HG03575 (cell line): ENCODE data around the gene JAK1.
"Not testable (repeated sequence)": the region's sequence is repeated elsewhere in the genome, so short reads cannot be mapped to it uniquely, and the experiment has no call there.

Experiments used
- ATAC-seq: cut with Tn5 transposase; IDR thresholded peaks from one replicate; pipeline ENCODE4 v1.9.1; 2021; ENCODE audit not compliant: unreplicated experiment, insufficient number of reproducible peaks, low FRiP score; ENCODE audit errors: extremely low read depth

Gene JAK1

DNA sequence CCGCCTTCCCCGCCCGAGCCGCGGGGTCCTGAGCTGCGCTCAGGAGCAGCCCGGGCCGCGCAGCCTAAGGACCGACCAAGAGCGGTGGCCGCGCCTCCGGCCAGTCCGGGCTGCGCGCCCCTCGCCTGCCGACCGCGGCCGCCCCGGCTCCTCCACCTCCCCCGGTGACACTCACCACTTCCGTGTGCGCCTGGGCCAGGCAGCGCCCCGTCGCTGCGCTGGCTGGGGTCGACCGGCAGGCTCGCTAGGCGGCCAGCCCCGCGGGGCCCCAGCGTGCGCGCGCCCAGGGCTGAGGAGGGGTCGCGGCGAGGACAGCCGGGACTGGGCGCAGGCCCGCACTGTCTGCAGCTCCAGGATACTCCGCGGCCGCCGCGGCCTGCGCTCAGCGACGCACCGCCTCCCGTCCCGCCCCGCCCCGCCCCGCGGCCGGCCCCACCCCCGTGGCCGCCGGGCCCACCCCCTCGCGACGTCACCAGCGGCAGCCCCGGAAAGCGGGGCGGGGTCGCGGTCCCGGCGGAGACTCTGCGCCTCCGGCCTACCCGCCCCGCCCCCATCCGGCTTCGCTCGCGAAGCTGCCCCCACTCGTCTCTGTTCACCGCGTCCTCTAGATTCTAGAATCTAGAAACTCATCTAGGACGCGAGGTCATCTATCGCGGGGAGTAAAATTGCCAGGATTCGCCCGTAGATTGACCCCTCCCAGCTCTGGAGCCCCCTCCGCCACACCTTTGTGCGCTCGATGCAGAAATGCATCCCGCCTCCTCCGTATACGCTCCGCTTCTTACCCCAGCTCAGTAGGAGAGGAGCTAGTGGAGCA is at the start of gene JAK1:
Gene JAK1, minus strand, starts transcription at position 392 of the 814 bp plus-strand sequence. CDS start 80,285 bp downstream, outside the sequence.
- no peak for ATAC-seq

- ATAC-seq = no peak
These were observed 48.0 kb upstream of the JAK1 start for GRCh38 chr1:65014321-65014720.

DNA sequence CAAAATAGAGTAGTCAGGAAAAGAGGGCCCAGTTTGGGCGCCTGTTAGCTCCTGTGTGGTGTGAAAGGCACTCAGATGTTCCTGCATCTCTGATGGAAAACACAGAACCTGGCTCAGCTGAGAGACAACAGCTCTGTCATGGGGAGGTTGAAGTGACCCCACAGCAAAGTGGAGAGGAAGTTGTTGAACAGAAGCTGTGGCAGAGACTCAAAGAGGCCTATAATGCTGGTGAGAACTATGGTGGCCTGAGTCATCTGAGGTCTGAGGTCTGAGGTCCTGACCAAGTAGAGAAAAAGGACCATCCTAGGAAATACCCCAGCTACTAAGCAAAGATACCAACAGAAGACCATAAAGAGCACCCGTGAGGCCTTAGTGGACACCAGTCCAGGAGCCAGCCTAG is 45.6 kb upstream of the JAK1 start:
- no peak for ATAC-seq

- ATAC-seq = no peak
These were observed 43.5 kb upstream of the JAK1 start for GRCh38 chr1:65009724-65010420.

DNA sequence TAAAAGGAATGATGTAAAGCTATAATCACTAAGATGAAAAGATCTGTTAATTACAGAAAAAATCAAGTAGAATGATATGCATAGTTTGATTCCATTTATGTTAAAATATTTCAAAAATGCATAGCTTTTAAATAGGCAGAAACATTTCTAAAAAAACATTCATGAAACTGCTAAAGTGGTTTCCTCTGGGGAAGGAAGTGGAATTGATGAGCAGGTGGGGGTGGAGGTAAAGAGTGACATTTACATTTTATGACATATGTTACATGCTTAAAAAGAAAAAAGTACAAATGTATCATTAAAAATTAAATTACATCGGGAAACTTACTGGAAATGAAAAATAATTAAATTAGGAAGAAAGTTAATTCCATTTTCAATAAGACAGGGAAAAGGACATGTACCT is 42.8 kb upstream of the JAK1 start:
- ATAC-seq = no peak

- no peak for ATAC-seq
These were observed 40.5 kb upstream of the JAK1 start for GRCh38 chr1:65006806-65007205.

DNA sequence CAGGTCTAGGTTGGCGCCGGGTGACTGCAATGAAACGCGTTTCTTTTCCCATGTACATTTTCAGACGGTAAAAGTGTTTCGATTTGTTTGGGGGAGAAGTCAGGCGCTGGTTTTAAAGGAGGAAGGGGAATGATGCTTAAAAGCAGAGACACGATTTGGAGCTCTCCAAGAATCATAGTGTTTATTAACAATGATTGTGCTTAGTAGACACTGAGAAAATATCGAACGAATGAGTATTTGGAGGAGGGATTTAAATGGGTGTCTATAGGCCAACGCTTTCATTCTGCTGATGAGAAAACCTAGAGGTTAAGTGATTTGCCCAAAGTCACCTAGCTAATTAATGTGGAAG is 36.9 kb upstream of the JAK1 start:
- no peak for ATAC-seq

- no peak for ATAC-seq
These were observed 36.4 kb upstream of the JAK1 start for GRCh38 chr1:65002508-65003315.

DNA sequence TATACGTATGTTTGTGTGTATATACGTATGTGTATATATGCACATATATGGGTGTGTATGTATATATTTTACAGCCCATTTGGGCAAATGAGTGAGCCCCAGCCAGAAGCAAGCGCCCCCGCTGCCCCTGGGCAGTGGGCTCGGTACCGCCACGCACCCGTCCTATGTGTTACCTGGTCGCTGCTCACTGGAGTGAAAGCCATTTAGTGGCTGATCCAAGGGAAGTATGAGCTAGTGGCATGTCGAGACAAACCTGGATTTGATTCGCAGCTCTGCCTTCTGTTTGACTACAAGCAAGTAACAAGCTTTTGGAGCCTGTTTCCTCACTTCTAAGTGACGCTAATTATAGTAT is 35.8 kb upstream of the JAK1 start:
- no peak for ATAC-seq

- ATAC-seq = no peak
These were observed 35.0 kb upstream of the JAK1 start for GRCh38 chr1:65001231-65001792.

- not testable (repeated sequence) for ATAC-seq
These were observed 32.1 kb upstream of the JAK1 start for GRCh38 chr1:64998425-64998948.

GRCh38 chr1:64996541-64997257 is 30.4 kb upstream of the JAK1 start:
- ATAC-seq = no peak

DNA sequence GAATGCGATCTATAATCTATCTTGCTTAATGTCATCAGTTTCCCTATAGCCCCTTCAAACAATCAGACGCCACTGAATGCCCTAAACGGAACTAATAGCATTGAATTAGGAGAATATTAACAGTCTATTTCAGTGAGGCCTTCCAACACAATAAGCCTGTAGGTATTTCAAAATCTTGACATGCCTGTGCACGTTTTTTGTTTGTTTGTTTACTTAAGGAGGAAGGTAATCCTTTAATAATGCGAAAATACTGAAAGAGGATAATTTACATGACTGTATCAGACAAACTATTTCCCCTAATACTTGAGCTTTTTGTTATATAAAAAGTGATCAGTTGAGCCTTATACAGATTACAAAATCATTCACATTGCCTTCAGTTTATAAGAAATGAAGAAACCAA is 29.0 kb upstream of the JAK1 start:
- ATAC-seq = no peak

GRCh38 chr1:64986903-64987871 is 20.8 kb upstream of the JAK1 start:
- ATAC-seq = peak; percentile 92

GRCh38 chr1:64984737-64985136 is 18.4 kb upstream of the JAK1 start:
- ATAC-seq = no peak

DNA sequence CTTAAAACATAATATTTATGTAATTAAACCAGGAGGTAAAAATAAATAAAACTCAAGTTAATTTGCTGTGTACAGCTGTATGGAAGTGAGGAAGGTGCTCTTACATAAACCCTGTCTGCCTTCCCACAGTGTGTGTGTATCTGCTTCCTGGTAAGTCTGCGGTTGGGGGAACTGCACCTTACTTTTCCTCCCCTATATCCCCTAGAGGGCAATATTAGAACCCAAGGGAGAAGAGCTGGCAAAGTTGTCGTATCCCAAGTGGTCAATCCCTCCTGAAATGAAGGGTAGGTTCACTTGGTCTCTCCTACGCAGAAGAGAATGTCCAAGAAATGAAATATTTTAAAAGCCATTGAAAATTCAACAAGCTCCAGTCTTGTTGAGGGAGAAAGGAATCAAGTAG is 17.8 kb upstream of the JAK1 start:
- no peak for ATAC-seq

DNA sequence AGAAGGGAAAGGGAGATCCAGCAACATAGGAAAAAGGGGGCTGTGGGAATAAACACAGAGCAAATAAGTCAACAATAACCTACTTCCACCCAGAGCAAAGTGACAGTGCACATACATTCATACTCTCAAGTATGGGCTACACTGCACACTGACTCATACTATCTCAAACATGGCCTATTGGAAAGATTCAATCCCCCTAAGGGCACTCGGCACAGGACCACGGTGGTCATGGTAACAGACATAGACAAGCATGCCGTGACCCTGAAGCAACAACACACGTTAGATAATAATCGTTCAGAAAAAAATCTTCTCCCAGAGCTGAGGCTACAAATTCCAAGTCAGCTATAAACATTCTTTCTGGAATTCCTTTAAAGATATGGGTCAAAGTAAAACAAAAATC is 16.8 kb upstream of the JAK1 start:
- no peak for ATAC-seq
